HepG2 (cell line): ENCODE data around the gene CMIP. TPM values are rescaled to one million over a fixed set of nuclear protein-coding genes. Genes with fewer than 3 reads are reported as not detected.

ENCODE experiments used
- ATAC-seq: fragments of 200-7000 bp; cut with Tn5 transposase; 3 replicates; pipeline ENCODE4 v1.9.1; 2020; ENCODE audit warnings: mild to moderate bottlenecking, moderate library complexity
- BruUV-seq: library from RNA; stranded (reverse); fragments of 400-500 nt; replicated peaks from 2 replicates; lab custom pipeline; 2021; lab: Mats Ljungman, UMichigan
- CTCF ChIA-PET: fragments of 300-600 bp; formaldehyde crosslinking; extraction: SDS; loops from one replicate; lab custom pipeline; 2021; ENCODE audit warnings: low total read pairs, inconsistent platforms, low intra/inter-chr PET ratio; lab: Yijun Ruan, JAX
- POLR2A ChIA-PET: fragments of 350-600 bp; sonication (Branson Sonifier 250); formaldehyde crosslinking; loops from one replicate; lab custom pipeline; 2020; ENCODE audit warnings: antibody characterized with exemption, inconsistent platforms; lab: Yijun Ruan, JAX
- DNase-seq: peaks from one replicate; pipeline ENCODE4 v3.0.0-alpha.2; 2015; ENCODE audit warnings: low spot score
- FAIRE-seq: peaks from 3 replicates; lab custom pipeline; 2011; peaks lifted over from hg19 to GRCh38; lab: Jason Lieb, UNC
- H2AFZ ChIP-seq: one replicate; pipeline ENCODE4 v1.6.1; 2011; ENCODE audit warnings: low read length, inconsistent platforms
- H3K27ac ChIP-seq: fragments of 300-600 bp; 3 replicates; pipeline ENCODE4 v1.8.0; 2011; ENCODE audit warnings: mixed run types, mild to moderate bottlenecking, mixed read lengths, low read length, inconsistent platforms; ENCODE audit not compliant: insufficient read depth; ENCODE audit errors: extremely low read length
- H3K27me3 ChIP-seq, 2 experiments: fragments of 200-600 bp in 1 of 2; 2 replicates in 1 of 2; 3 replicates in 1 of 2; pipeline versions ENCODE4 v1.6.0 to v1.8.0; 2011; ENCODE audit warnings: low read length in 2 of 2, mild to moderate bottlenecking in 2 of 2, moderate library complexity in 2 of 2, inconsistent platforms in 1 of 2; ENCODE audit not compliant: insufficient read depth in 2 of 2, control insufficient read depth in 1 of 2
- H3K36me3 ChIP-seq, 2 experiments: fragments of 200-600 bp in 1 of 2; replicated peaks in 1 of 2; 2 replicates in 1 of 2; 3 replicates in 1 of 2; pipeline versions ENCODE4 v1.5.1 to v1.8.0; 2011; ENCODE audit warnings: low read length in 2 of 2, inconsistent platforms in 1 of 2; ENCODE audit not compliant: insufficient read depth in 2 of 2, control insufficient read depth in 1 of 2
- H3K4me1 ChIP-seq: 2 replicates; pipeline ENCODE4 v1.5.1; 2012; ENCODE audit warnings: low read length, inconsistent platforms; ENCODE audit not compliant: insufficient read depth
- H3K4me2 ChIP-seq: 2 replicates; pipeline ENCODE4 v1.6.0; 2011; ENCODE audit warnings: low read depth, low read length, inconsistent platforms
- H3K4me3 ChIP-seq, 3 experiments: fragments of 200-600 bp in 1 of 3; sonication (generic), shearing (Covaris generic) in 1 of 3; replicated peaks in 1 of 3; 2 replicates each; pipeline ENCODE4 v1.5.1; 2011 to 2016; ENCODE audit warnings: low read length in 3 of 3, inconsistent platforms in 2 of 3, low read depth in 2 of 3, mild to moderate bottlenecking in 2 of 3, control low read depth in 1 of 3, mixed read lengths in 1 of 3; ENCODE audit not compliant: insufficient read depth in 1 of 3
- H3K79me2 ChIP-seq: one replicate; pipeline ENCODE4 v1.6.1; 2011; ENCODE audit warnings: low read length, inconsistent platforms; ENCODE audit not compliant: insufficient read depth
- H3K9ac ChIP-seq: 2 replicates; pipeline ENCODE4 v1.6.0; 2011; ENCODE audit warnings: mild to moderate bottlenecking, low read depth, low read length, inconsistent platforms; ENCODE audit not compliant: insufficient read depth
- H3K9me3 ChIP-seq: 2 replicates; pipeline ENCODE4 v1.5.1; 2012; ENCODE audit warnings: mild to moderate bottlenecking, low read length
- H4K20me1 ChIP-seq: 2 replicates; pipeline ENCODE4 v1.6.0; 2011; ENCODE audit warnings: inconsistent platforms, mild to moderate bottlenecking, low read length, moderate library complexity; ENCODE audit not compliant: insufficient read depth
- HHEX ChIP-seq: IDR thresholded peaks from 2 replicates; pipeline ENCODE4 v1.6.1; 2016; ENCODE audit warnings: control low read depth
- HOXA7 ChIP-seq: sonication (generic); formaldehyde crosslinking; IDR thresholded peaks from 2 replicates; pipeline ENCODE4 v1.8.1; 2022; ENCODE audit warnings: mild to moderate bottlenecking, missing genetic modification reagents, moderate library complexity
- KDM4B ChIP-seq: sonication (generic); formaldehyde crosslinking; IDR thresholded peaks from 2 replicates; pipeline ENCODE4 v1.4.0; 2020; ENCODE audit warnings: missing genetic modification reagents
- MXI1 ChIP-seq: IDR thresholded peaks from 3 replicates; pipeline ENCODE4 v1.6.1; 2012; ENCODE audit warnings: low read depth, low read length, inconsistent platforms, borderline replicate concordance
- PLRG1 ChIP-seq: fragments of 450-650 bp; conservative IDR thresholded peaks from 2 replicates; pipeline ENCODE4 v1.6.1; 2016
- RELA ChIP-seq: sonication (generic); formaldehyde crosslinking; IDR thresholded peaks from 2 replicates; pipeline ENCODE4 v1.4.0; 2020; ENCODE audit warnings: missing genetic modification reagents
- ZNF33A ChIP-seq: sonication (generic); formaldehyde crosslinking; IDR thresholded peaks from 2 replicates; pipeline ENCODE4 v1.5.1; 2020; ENCODE audit warnings: missing genetic modification reagents, mild to moderate bottlenecking, moderate library complexity, borderline replicate concordance
- ZNF382 ChIP-seq: sonication (generic); formaldehyde crosslinking; IDR thresholded peaks from 2 replicates; pipeline ENCODE4 v1.5.0; 2020; ENCODE audit warnings: missing genetic modification reagents, mild to moderate bottlenecking, borderline replicate concordance
- WGBS: methylation state at CpG from one replicate; pipeline ENCODE4 v1.1.6; 2017; ENCODE audit warnings: low lambda C conversion rate; 5-methylcytosine and 5-hydroxymethylcytosine counted together
- in situ Hi-C: cut with HindIII; loops from 2 replicates; pipeline ENCODE4 v1.10.0; 2017; ENCODE audit warnings: low pct_unique_long_range_greater_than_20kb; ENCODE audit not compliant: extremely low pct_ligation_motif_present
- intact Hi-C: fragments of 100-400 bp; cut with micrococcal nuclease; formaldehyde crosslinking; loops from one replicate; pipeline ENCODE4 v1.10.0; 2022; ENCODE audit not compliant: unreplicated experiment
- polyA plus RNA-seq, 8 experiments: library from polyadenylated mRNA; depleted of rRNA in 3 of 8; stranded (reverse) in 7 of 8; unstranded in 1 of 8; fragments of >200 nt; fragmentation: Illumina TruSeq in 4 of 8; extraction: Trizol in 4 of 8; gene quantifications; 2 replicates each; pipeline versions ENCODE4 v1.2.1 to v1.2.3, GENCODE V29; 2011 to 2016; ENCODE audit warnings: low read depth in 4 of 8, missing spikeins in 1 of 8, mixed read lengths in 1 of 8; ENCODE audit not compliant: insufficient read depth in 1 of 8
- total RNA-seq, 5 experiments: library from RNA; depleted of rRNA; stranded (reverse); fragments of >200 nt; fragmentation: Illumina TruSeq; extraction: Trizol; gene quantifications; 2 replicates each; pipeline ENCODE4 v1.2.3, GENCODE V29; 2016; ENCODE audit warnings: low read depth in 1 of 5
- TF ChIP-seq, protein P1 (sequence below): sonication (generic); formaldehyde crosslinking; IDR thresholded peaks from 2 replicates; pipeline ENCODE4 v1.5.0; 2020; ENCODE audit warnings: missing genetic modification reagents

CMIP gene
- total and polyA plus RNA-seq, 2 of the 13 experiments (the other 11 are each of a cell fraction or from before 2014, with no cell fraction given): 10.9 to 18.1 TPM

DNA sequence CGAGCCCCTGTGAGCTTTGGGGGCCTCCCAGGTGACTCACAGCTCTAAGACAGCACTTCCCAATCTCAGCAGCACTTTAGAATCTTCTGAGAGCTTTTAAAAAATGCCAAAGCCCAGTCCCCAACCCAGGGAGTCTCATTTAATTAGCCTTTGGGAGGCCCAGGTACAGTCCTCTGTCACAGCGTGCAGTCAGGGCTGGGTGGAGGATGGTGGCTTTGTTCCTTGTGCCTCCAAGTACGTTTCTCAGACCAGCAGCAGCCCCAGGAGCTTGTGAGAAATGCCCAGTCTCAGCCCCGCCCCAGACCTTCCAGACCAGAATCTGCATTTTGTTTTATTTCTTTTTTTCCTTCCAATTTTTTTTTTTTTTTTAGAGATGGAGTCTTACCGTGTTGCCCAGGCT lies 27.4 kb upstream of the CMIP start:
- no peaks in the 10 kb centered on the region for H3K79me2 ChIP-seq
- H3K9me3 ChIP-seq: no peaks in the 10 kb centered on the region
- no peaks in the 10 kb centered on the region for H3K36me3 ChIP-seq
- no peak overlapping the region for H3K4me3 ChIP-seq
- POLR2A ChIA-PET: no interaction called here
- H4K20me1 ChIP-seq: no peaks in the 10 kb centered on the region
- no peak overlapping the region for H3K4me2 ChIP-seq
- peaks cover 2 to 43% of the 10 kb centered on the region in 2 experiments; a peak in 4 of 5 replicates for H3K27me3 ChIP-seq
- DNase-seq: no peak
- in situ Hi-C loops: no loop called here
- CTCF ChIA-PET: no interaction called here
- no peak for FAIRE-seq
- no TSS peak for BruUV-seq
- 50% methylated on average over 4 of the region's 5 CpGs for WGBS
- no peak for ATAC-seq
- TF ChIP-seq HHEX (no peak), ZNF33A (CRISPR knock-in tag) (peak; percentile 19; the same call in 1 of the 2 replicates), PLRG1 (no peak)
- no peak overlapping the region for H3K9ac ChIP-seq
- H3K4me1 ChIP-seq: peaks cover 8% of the 10 kb centered on the region; the same call in 1 of the 2 replicates
- intact Hi-C loops: no loop called here
- no peak overlapping the region for H3K27ac ChIP-seq
- no peak overlapping the region for H2AFZ ChIP-seq

DNA sequence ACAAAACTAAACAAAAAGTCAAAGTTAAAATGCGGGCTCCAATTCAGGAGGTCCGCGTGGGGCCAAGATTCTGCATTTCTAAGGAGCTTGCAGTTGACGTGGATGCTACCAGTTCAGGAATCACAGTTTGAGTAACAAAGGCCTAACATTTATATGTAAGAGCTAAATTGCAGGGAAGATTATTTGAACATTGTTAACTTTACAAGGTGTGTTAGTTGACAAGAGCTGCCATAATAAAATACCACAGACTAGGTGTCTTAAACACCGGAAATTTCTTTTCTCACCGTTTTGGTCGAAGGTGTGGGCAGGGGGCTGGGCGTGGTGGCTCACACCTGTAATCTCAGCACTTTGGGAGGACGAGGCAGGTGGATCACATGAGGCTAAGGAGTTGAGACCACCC lies 24.8 kb upstream of the CMIP start:
- H2AFZ ChIP-seq: no peak overlapping the region
- no peaks in the 10 kb centered on the region for H3K79me2 ChIP-seq
- no peak for FAIRE-seq
- TF ChIP-seq, protein P1, sequence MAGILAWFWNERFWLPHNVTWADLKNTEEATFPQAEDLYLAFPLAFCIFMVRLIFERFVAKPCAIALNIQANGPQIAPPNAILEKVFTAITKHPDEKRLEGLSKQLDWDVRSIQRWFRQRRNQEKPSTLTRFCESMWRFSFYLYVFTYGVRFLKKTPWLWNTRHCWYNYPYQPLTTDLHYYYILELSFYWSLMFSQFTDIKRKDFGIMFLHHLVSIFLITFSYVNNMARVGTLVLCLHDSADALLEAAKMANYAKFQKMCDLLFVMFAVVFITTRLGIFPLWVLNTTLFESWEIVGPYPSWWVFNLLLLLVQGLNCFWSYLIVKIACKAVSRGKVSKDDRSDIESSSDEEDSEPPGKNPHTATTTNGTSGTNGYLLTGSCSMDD (CRISPR knock-in tag): no peak
- TF ChIP-seq RELA (CRISPR knock-in tag): no peak
- no peak for TF ChIP-seq MXI1
- TF ChIP-seq HOXA7 (CRISPR knock-in tag): no peak
- no peak for TF ChIP-seq ZNF382 (CRISPR knock-in tag)
- no peak for TF ChIP-seq KDM4B (CRISPR knock-in tag)
- peaks cover 4% of the 10 kb centered on the region; the same call in 1 of the 2 replicates for H3K4me1 ChIP-seq
- H3K4me3 ChIP-seq: no peak overlapping the region
- H3K27me3 ChIP-seq: peaks cover 2 to 31% of the 10 kb centered on the region in 2 experiments; a peak in 4 of 5 replicates
- H3K36me3 ChIP-seq: no peaks in the 10 kb centered on the region
- no peak overlapping the region for H3K27ac ChIP-seq
- POLR2A ChIA-PET: interaction anchor here (1.3 kb wide), 1 partner anchor 10 kb away, joined by 3 read pairs; no protein-coding TSS in a partner anchor
- WGBS: 67% methylated on average over 9 of the region's 9 CpGs
- no peak for DNase-seq
- in situ Hi-C loops (no loop called here), intact Hi-C loops (no loop called here)
- CTCF ChIA-PET: no interaction called here
- no peak overlapping the region for H3K4me2 ChIP-seq
- H4K20me1 ChIP-seq: no peaks in the 10 kb centered on the region
- no peaks in the 10 kb centered on the region for H3K9me3 ChIP-seq
- BruUV-seq: no TSS peak
- no peak for ATAC-seq
- H3K9ac ChIP-seq: no peak overlapping the region
